Erythroblast (primary cell): Measurements from ENCODE around the gene BRSK1.

Experiments used
- GATA1 ChIP-seq: IDR thresholded peaks from 2 replicates; pipeline ENCODE4 v1.6.1; 2011; ENCODE audit warnings: low read depth, mild to moderate bottlenecking, control low read depth, low read length, moderate library complexity
- POLR2A ChIP-seq: IDR thresholded peaks from 2 replicates; pipeline ENCODE4 v1.6.1; 2011; ENCODE audit warnings: mild to moderate bottlenecking, low read length

DNA sequence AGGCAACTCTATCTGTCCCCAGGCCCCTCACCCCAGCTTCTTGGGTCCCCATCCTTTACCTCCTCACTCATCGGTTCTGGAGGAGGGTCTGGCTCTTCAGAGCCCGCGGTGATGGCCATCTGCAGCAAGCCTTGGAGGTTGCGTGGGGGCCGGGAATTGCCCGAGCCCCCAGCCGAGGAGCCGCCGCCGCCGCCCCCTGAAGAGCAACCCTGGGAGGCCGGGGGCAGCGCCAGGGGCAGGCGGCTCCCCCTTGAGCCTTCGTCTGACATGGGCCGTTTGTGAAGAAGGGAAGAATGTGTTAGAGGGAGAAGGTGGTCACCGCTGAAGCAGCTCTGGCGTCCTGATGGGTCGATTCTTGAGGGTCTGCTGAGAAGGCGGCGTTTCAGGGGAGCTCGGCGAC, 4.5 kb upstream of the BRSK1 start:
- TF ChIP-seq POLR2A (no peak), GATA1 (no peak)
